GM23338 (cell line): Measurements from ENCODE around the gene CCDC27.

Source experiments
- CREB1 ChIP-seq: fragments of 250-450 bp; sonication (Bioruptor Pico); IDR thresholded peaks from 2 replicates; pipeline ENCODE4 v1.5.0; 2020; ENCODE audit warnings: low read depth, mild to moderate bottlenecking, moderate library complexity
- EZH2 ChIP-seq: fragments of 200-600 bp; sonication (generic); IDR thresholded peaks from one replicate; pipeline ENCODE4 v1.8.0; 2017; ENCODE audit warnings: antibody characterized with exemption, mild to moderate bottlenecking, low read depth; ENCODE audit not compliant: unreplicated experiment
- EZH2phosphoT487 ChIP-seq: fragments of 200-600 bp; sonication (generic); IDR thresholded peaks from one replicate; pipeline ENCODE4 v1.8.1; 2018; ENCODE audit warnings: antibody characterized with exemption; ENCODE audit not compliant: unreplicated experiment
- JUNB ChIP-seq: IDR thresholded peaks from one replicate; pipeline ENCODE4 v1.6.1; 2016; ENCODE audit warnings: antibody characterized with exemption; ENCODE audit not compliant: unreplicated experiment
- POLR2AphosphoS5 ChIP-seq: IDR thresholded peaks from 2 replicates; pipeline ENCODE4 v1.6.1; 2016; ENCODE audit warnings: antibody characterized with exemption, low read depth
- STAT1 ChIP-seq: IDR thresholded peaks from one replicate; pipeline ENCODE4 v1.6.1; 2016; ENCODE audit warnings: antibody characterized with exemption; ENCODE audit not compliant: unreplicated experiment
- ZNF114 ChIP-seq: fragments of 250-450 bp; sonication (Bioruptor Pico); IDR thresholded peaks from 2 replicates; pipeline ENCODE4 v1.5.0; 2020; ENCODE audit warnings: mild to moderate bottlenecking, moderate library complexity
- ZNF331 ChIP-seq: fragments of 250-450 bp; sonication (Bioruptor Pico); IDR thresholded peaks from 2 replicates; pipeline ENCODE4 v1.5.0; 2020; ENCODE audit warnings: low read depth, mild to moderate bottlenecking, moderate library complexity
- TF ChIP-seq, protein P1 (sequence below), 2 experiments: fragments of 200-600 bp in 1 of 2; sonication (generic) in 1 of 2; conservative IDR thresholded peaks; 2 replicates each; pipeline versions ENCODE4 v1.5.1 to v1.6.1; 2016 to 2017; ENCODE audit warnings: antibody characterized with exemption in 2 of 2, low read depth in 2 of 2, mild to moderate bottlenecking in 2 of 2, moderate library complexity in 1 of 2
- TF ChIP-seq, protein P2 (sequence below): IDR thresholded peaks from 2 replicates; pipeline ENCODE4 v1.6.1; 2016; ENCODE audit warnings: antibody characterized with exemption
- TF ChIP-seq, protein P3 (sequence below): IDR thresholded peaks from one replicate; pipeline ENCODE4 v1.6.1; 2018; ENCODE audit warnings: antibody characterized with exemption; ENCODE audit not compliant: unreplicated experiment

DNA sequence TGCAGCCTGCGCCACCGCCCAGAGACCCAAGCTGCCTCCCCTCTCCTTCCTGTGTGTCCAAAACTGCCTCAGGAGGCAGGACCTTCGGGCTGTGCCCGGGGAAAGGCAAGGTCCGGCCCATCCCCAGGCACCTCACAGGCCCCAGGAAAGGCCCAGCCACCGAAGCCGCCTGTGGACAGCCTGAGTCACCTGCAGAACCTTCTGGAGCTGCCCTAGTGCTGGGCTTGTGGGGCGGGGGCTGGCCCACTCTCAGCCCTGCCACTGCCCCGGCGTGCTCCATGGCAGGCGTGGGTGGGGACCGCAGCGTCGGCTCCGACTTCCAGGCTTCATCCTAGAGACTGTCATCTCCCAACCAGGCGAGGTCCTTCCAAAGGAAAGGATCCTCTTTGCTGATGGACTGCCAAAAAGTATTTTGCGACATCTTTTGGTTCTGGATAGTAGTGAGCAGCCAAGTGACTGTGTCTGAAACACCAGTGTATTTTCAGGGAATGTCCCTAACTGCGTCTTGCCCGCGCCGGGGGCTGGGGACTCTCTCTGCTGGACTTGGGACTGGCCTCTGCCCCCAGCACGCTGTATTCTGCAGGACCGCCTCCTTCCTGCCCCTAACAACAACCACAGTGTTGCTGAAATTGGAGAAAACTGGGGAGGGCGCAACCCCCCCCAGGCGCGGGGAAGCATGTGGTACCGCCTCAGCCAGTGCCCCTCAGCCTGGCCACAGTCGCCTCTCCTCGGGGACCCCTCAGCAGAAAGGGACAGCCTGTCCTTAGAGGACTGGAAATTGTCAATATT, 19.0 kb upstream of the CCDC27 start:
- TF ChIP-seq POLR2AphosphoS5, result no peak
- TF ChIP-seq, protein P1, sequence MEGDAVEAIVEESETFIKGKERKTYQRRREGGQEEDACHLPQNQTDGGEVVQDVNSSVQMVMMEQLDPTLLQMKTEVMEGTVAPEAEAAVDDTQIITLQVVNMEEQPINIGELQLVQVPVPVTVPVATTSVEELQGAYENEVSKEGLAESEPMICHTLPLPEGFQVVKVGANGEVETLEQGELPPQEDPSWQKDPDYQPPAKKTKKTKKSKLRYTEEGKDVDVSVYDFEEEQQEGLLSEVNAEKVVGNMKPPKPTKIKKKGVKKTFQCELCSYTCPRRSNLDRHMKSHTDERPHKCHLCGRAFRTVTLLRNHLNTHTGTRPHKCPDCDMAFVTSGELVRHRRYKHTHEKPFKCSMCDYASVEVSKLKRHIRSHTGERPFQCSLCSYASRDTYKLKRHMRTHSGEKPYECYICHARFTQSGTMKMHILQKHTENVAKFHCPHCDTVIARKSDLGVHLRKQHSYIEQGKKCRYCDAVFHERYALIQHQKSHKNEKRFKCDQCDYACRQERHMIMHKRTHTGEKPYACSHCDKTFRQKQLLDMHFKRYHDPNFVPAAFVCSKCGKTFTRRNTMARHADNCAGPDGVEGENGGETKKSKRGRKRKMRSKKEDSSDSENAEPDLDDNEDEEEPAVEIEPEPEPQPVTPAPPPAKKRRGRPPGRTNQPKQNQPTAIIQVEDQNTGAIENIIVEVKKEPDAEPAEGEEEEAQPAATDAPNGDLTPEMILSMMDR (conservative IDR thresholded peaks at IDR 0.05; ENCODE audit: low read depth in 2 of 2), result no peak
- no peak for TF ChIP-seq JUNB
- TF ChIP-seq EZH2phosphoT487, result no peak
- no peak for TF ChIP-seq EZH2
- TF ChIP-seq, protein P2, sequence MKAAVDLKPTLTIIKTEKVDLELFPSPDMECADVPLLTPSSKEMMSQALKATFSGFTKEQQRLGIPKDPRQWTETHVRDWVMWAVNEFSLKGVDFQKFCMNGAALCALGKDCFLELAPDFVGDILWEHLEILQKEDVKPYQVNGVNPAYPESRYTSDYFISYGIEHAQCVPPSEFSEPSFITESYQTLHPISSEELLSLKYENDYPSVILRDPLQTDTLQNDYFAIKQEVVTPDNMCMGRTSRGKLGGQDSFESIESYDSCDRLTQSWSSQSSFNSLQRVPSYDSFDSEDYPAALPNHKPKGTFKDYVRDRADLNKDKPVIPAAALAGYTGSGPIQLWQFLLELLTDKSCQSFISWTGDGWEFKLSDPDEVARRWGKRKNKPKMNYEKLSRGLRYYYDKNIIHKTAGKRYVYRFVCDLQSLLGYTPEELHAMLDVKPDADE, result no peak
- no peak for TF ChIP-seq ZNF331 (CRISPR knock-in tag)
- TF ChIP-seq, protein P3, sequence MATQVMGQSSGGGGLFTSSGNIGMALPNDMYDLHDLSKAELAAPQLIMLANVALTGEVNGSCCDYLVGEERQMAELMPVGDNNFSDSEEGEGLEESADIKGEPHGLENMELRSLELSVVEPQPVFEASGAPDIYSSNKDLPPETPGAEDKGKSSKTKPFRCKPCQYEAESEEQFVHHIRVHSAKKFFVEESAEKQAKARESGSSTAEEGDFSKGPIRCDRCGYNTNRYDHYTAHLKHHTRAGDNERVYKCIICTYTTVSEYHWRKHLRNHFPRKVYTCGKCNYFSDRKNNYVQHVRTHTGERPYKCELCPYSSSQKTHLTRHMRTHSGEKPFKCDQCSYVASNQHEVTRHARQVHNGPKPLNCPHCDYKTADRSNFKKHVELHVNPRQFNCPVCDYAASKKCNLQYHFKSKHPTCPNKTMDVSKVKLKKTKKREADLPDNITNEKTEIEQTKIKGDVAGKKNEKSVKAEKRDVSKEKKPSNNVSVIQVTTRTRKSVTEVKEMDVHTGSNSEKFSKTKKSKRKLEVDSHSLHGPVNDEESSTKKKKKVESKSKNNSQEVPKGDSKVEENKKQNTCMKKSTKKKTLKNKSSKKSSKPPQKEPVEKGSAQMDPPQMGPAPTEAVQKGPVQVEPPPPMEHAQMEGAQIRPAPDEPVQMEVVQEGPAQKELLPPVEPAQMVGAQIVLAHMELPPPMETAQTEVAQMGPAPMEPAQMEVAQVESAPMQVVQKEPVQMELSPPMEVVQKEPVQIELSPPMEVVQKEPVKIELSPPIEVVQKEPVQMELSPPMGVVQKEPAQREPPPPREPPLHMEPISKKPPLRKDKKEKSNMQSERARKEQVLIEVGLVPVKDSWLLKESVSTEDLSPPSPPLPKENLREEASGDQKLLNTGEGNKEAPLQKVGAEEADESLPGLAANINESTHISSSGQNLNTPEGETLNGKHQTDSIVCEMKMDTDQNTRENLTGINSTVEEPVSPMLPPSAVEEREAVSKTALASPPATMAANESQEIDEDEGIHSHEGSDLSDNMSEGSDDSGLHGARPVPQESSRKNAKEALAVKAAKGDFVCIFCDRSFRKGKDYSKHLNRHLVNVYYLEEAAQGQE, result no peak
- TF ChIP-seq CREB1 (CRISPR knock-in tag), result no peak
- TF ChIP-seq ZNF114 (CRISPR knock-in tag), result no peak
- no peak for TF ChIP-seq STAT1
